MM.1S (cell line): ENCODE measurements around the gene ZFHX3.

Experiments used
- DNase-seq: peaks from one replicate; pipeline ENCODE4 v3.0.0-alpha.2; 2015
- H2AFZ ChIP-seq: fragments of 300-600 bp; sonication (generic); 2 replicates; pipeline ENCODE4 v1.6.0; 2016; ENCODE audit warnings: antibody characterized with exemption, low read length
- H3F3A ChIP-seq: fragments of 300-600 bp; sonication (generic); 2 replicates; pipeline ENCODE4 v1.6.1; 2016; ENCODE audit warnings: mild to moderate bottlenecking, antibody characterized with exemption, low read length, moderate library complexity, mixed read lengths; ENCODE audit not compliant: insufficient read depth
- H3K27ac ChIP-seq: fragments of 300-600 bp; sonication (generic); 2 replicates; pipeline ENCODE4 v1.5.1; 2016; ENCODE audit warnings: mild to moderate bottlenecking, low read length
- H3K27me3 ChIP-seq: fragments of 300-600 bp; sonication (generic); replicated peaks from 2 replicates; pipeline ENCODE4 v1.6.0; 2016; ENCODE audit warnings: low read length; ENCODE audit not compliant: insufficient read depth
- H3K36me3 ChIP-seq: fragments of 300-600 bp; sonication (generic); replicated peaks from 2 replicates; pipeline ENCODE4 v1.6.1; 2016; ENCODE audit warnings: mild to moderate bottlenecking, low read length, mixed read lengths; ENCODE audit not compliant: insufficient read depth
- H3K4me1 ChIP-seq: fragments of 300-600 bp; sonication (generic); 2 replicates; pipeline ENCODE4 v1.6.1; 2016; ENCODE audit warnings: low read length, mixed read lengths
- H3K4me2 ChIP-seq: fragments of 300-600 bp; sonication (generic); 2 replicates; pipeline ENCODE4 v1.6.0; 2016; ENCODE audit warnings: low read depth, low read length
- H3K4me3 ChIP-seq: fragments of 300-600 bp; sonication (generic); 2 replicates; pipeline ENCODE4 v1.5.1; 2016; ENCODE audit warnings: low read length, mixed read lengths
- H3K79me2 ChIP-seq: fragments of 300-600 bp; sonication (generic); 2 replicates; pipeline ENCODE4 v1.6.1; 2016; ENCODE audit warnings: mixed run types, low read length, mixed read lengths
- H3K9ac ChIP-seq: fragments of 300-600 bp; sonication (generic); 2 replicates; pipeline ENCODE4 v1.6.1; 2016; ENCODE audit warnings: low read length, mixed read lengths
- H3K9me2 ChIP-seq: fragments of 300-600 bp; sonication (generic); replicated peaks from 2 replicates; pipeline ENCODE4 v1.6.1; 2016; ENCODE audit warnings: mild to moderate bottlenecking, low read length, mixed read lengths; ENCODE audit not compliant: insufficient read depth
- H3K9me3 ChIP-seq: fragments of 300-600 bp; sonication (generic); replicated peaks from 2 replicates; pipeline ENCODE4 v1.6.1; 2016; ENCODE audit warnings: mild to moderate bottlenecking, low read length, mixed read lengths; ENCODE audit not compliant: insufficient read depth
- H4K20me1 ChIP-seq: fragments of 300-600 bp; sonication (generic); 2 replicates; pipeline ENCODE4 v1.6.1; 2016; ENCODE audit warnings: mild to moderate bottlenecking, low read length, moderate library complexity, mixed read lengths; ENCODE audit not compliant: insufficient read depth
- EZH2 ChIP-seq: fragments of 300-600 bp; sonication (generic); optimal IDR thresholded peaks from 2 replicates; pipeline ENCODE3; 2017; ENCODE audit warnings: low read depth, mild to moderate bottlenecking, antibody characterized with exemption, low read length, mixed read lengths
- EZH2phosphoT487 ChIP-seq: fragments of 300-600 bp; sonication (generic); IDR thresholded peaks from 2 replicates; pipeline ENCODE4 v1.6.1; 2018; ENCODE audit warnings: antibody characterized with exemption, low read length
- TF ChIP-seq, protein P1 (sequence below): fragments of 300-600 bp; sonication (generic); IDR thresholded peaks from 2 replicates; pipeline ENCODE4 v1.5.1; 2016; ENCODE audit warnings: antibody characterized with exemption, low read length, mixed read lengths

The ZFHX3 gene

GRCh38 chr16:72952404-72952803, 95.5 kb downstream of the ZFHX3 start:
- TF ChIP-seq EZH2phosphoT487 (no peak), EZH2 (no peak)
- TF ChIP-seq, protein P1, sequence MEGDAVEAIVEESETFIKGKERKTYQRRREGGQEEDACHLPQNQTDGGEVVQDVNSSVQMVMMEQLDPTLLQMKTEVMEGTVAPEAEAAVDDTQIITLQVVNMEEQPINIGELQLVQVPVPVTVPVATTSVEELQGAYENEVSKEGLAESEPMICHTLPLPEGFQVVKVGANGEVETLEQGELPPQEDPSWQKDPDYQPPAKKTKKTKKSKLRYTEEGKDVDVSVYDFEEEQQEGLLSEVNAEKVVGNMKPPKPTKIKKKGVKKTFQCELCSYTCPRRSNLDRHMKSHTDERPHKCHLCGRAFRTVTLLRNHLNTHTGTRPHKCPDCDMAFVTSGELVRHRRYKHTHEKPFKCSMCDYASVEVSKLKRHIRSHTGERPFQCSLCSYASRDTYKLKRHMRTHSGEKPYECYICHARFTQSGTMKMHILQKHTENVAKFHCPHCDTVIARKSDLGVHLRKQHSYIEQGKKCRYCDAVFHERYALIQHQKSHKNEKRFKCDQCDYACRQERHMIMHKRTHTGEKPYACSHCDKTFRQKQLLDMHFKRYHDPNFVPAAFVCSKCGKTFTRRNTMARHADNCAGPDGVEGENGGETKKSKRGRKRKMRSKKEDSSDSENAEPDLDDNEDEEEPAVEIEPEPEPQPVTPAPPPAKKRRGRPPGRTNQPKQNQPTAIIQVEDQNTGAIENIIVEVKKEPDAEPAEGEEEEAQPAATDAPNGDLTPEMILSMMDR, result no peak

GRCh38 chr16:72951916-72952315, 96.0 kb downstream of the ZFHX3 start:
- H3F3A ChIP-seq, result no peaks in the 10 kb centered on the region
- H3K79me2 ChIP-seq, result no peaks in the 10 kb centered on the region
- H2AFZ ChIP-seq, result no peak overlapping the region
- H3K4me2 ChIP-seq, result no peak overlapping the region
- no peak overlapping the region for H3K27ac ChIP-seq
- no peak overlapping the region for H3K4me3 ChIP-seq
- no peaks in the 10 kb centered on the region for H3K9me2 ChIP-seq
- H3K9me3 ChIP-seq, result no peaks in the 10 kb centered on the region
- no peaks in the 10 kb centered on the region for H3K36me3 ChIP-seq
- DNase-seq, result no peak
- TF ChIP-seq EZH2 (no peak), EZH2phosphoT487 (no peak)
- H3K9ac ChIP-seq, result no peak overlapping the region
- no peaks in the 10 kb centered on the region for H3K27me3 ChIP-seq
- H3K4me1 ChIP-seq, result no peaks in the 10 kb centered on the region
- no peaks in the 10 kb centered on the region for H4K20me1 ChIP-seq

More at GRCh38 chr16:72952404-72952803, 95.5 kb downstream of the ZFHX3 start:
- Histone ChIP-seq H3K4me2 (no peak overlapping the region), H3K9me2 (no peaks in the 10 kb centered on the region), H3K4me3 (no peak overlapping the region), H3K79me2 (no peaks in the 10 kb centered on the region), H3K27me3 (no peaks in the 10 kb centered on the region), H4K20me1 (no peaks in the 10 kb centered on the region), H3K9ac (no peak overlapping the region), H3K36me3 (no peaks in the 10 kb centered on the region), H2AFZ (no peak overlapping the region), H3K4me1 (no peaks in the 10 kb centered on the region), H3K9me3 (no peaks in the 10 kb centered on the region), H3K27ac (no peak overlapping the region), H3F3A (no peaks in the 10 kb centered on the region)
- no peak for DNase-seq

DNA sequence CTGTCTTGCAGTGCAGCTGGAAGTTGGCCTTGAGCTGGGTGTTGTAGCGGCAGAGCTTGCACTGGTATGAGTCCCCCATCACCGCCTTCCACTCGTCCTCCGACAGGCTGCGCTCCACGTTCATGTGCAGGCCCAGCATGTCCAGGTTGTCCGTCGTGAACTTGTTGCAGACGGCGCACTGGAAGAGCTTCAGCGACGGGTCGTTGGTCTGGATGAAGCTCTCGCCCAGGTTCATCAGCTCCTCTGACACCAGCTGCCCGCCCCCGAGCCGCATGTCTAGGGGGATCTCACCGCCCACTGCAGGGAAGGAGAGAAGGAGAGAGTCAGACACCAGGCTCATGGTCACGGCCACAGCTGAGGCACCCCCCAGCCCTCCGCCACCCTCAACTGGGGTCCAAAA, 97.3 kb downstream of the ZFHX3 start:
- no peak for DNase-seq
- Histone ChIP-seq H3K9me2 (no peaks in the 10 kb centered on the region), H4K20me1 (no peaks in the 10 kb centered on the region), H3K4me2 (no peak overlapping the region), H3F3A (no peaks in the 10 kb centered on the region), H3K36me3 (no peaks in the 10 kb centered on the region), H3K9me3 (no peaks in the 10 kb centered on the region), H3K79me2 (no peaks in the 10 kb centered on the region), H2AFZ (no peak overlapping the region), H3K4me1 (no peaks in the 10 kb centered on the region), H3K9ac (no peak overlapping the region), H3K27ac (no peak overlapping the region), H3K27me3 (no peaks in the 10 kb centered on the region), H3K4me3 (no peak overlapping the region)
- no peak for TF ChIP-seq EZH2
- TF ChIP-seq EZH2phosphoT487, result no peak
- TF ChIP-seq, protein P1, result no peak

- no peak overlapping the region for H3K27ac ChIP-seq
- no peaks in the 10 kb centered on the region for H3F3A ChIP-seq
- no peak for DNase-seq
- H3K4me1 ChIP-seq, result no peaks in the 10 kb centered on the region
- no peak overlapping the region for H3K4me3 ChIP-seq
- H3K36me3 ChIP-seq, result no peaks in the 10 kb centered on the region
- H3K4me2 ChIP-seq, result no peak overlapping the region
- no peaks in the 10 kb centered on the region for H3K9me3 ChIP-seq
- TF ChIP-seq, protein P1, result no peak
- TF ChIP-seq EZH2phosphoT487, result no peak
- TF ChIP-seq EZH2, result no peak
- no peak overlapping the region for H3K9ac ChIP-seq
- H3K79me2 ChIP-seq, result no peaks in the 10 kb centered on the region
- H4K20me1 ChIP-seq, result no peaks in the 10 kb centered on the region
- no peak overlapping the region for H2AFZ ChIP-seq
- no peaks in the 10 kb centered on the region for H3K27me3 ChIP-seq
- no peaks in the 10 kb centered on the region for H3K9me2 ChIP-seq
Observed at GRCh38 chr16:72948238-72948829, 99.6 kb downstream of the ZFHX3 start.
